HG03139 (cell line): ENCODE measurements around the gene NPTXR.

ENCODE experiments used
- ATAC-seq: cut with Tn5 transposase; IDR thresholded peaks from one replicate; pipeline ENCODE4 v1.9.1; 2021; ENCODE audit not compliant: unreplicated experiment

NPTXR gene

DNA sequence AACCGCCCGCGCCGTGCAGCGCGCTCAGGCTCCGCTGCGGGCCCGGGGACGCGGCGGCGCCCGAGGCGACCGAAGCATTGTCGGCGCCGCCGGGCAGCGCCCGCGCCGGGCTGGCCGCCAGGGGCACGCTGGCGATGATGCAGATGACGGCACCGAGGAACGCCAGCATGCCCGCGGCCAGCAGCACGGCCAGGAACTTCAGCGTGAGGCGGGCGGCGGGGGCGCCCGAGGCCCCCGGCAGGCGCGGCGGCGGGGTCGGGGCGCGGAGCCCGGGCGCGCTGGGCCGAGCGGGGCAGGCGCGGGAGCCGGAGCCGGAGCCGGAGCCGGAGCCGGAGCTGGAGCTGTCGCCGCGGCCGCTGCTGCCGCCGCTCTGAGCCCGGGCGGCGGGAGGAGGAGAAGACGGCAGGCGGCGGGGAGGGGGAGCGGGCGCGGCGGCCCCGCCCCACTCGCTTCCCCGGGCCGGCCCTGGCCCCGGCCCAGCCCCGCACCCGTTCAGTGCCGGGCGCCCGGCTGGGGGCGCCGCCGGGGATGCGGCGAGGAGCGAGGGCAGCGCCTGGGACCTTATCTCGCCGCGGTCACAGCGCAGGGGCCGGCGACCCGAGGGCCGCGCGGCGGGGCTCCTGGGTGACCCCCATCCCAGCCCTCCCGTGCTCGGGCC lies at the start of gene NPTXR:
Gene NPTXR (minus strand): TSS at position 372 of the 658 bp plus-strand sequence.
- no peak for ATAC-seq

DNA sequence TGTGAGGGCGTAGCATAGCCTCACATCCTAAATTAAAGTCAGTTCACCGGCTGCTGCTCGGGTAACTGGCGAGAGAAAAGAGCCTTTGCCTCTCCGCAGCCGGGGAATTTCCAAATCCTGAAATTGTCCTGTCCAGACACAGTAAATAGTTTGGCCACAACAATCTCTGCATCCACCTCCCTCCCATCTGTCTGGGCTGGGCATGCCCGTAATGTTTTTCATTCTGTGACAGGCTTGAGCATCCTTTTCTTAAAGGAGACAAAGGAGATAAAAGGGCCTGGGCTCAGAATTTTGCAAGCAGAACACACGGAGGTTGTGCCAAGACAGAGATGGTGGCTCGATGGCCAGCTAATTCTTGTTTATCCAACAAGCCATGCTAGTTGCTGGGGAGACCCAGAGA lies 47.4 kb upstream of the NPTXR start:
- ATAC-seq: no peak

DNA sequence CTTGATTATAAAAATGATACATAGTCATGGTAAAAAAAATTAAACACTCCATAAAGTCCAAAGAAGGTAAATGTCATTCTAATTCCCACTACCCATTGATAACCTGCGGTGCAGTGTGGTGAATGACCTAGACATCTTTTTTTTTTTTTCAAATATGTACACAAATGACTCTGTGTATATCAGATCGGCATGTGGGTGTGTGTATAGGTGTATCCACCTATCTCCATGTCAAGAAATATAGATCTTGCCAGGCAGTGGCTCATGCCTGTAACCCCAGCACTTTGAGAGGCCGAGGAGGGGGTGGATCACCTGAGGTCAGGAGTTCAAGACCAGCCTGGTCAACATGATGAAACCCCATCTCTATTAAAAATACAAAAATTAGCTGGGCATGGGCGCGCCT lies 46.5 kb upstream of the NPTXR start:
- ATAC-seq: no peak

DNA sequence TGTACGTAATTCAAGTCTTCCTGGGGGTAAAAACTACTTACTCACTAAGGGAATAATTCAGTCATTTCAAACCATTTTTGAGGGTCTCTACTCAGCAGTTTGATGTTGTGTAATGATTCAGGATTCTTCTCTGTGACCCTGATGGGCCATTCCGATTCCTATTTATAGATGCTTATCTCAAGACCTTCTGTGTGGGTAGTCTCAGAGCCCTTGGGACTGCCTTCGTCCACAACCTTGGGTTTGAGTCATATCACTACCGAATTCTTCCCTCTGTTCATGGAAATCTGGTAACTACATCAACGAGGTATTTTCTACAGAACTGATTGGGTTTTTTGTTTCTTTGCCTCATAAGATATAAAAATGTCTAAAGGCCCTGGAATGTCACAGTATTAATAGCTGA lies 42.5 kb upstream of the NPTXR start:
- ATAC-seq: no peak

DNA sequence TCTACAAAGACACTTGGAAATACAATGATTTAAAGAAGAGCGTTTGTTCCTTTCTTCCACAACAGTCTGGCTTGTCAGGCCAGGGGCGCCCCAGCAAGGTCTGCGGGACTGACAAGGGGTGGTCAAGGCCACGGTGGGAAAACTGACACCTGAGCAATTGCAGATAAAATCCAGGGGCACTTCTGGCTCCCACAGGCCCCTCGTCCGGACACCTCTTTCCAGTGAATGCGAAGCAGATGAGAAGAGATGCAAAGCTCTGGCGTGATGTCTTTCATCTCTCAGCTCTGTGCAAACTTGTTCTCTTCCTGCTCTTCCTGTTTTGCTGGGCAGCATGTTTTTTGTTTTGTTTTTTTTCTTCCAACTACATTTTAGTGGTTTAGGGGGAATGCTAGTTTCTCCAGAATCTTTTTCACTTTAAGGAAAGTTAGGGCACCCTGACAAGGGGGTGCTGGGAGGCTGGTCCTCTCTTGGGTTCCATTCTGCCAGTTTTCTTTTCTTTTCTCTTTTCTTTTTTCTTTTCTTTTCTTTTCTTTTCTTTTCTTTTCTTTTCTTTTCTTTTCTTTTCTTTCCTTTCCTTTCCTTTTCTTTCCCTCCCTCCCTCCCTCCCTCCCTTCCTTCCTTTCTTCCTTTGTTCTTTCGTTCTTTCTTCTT lies 39.3 kb upstream of the NPTXR start:
- no peak for ATAC-seq

DNA sequence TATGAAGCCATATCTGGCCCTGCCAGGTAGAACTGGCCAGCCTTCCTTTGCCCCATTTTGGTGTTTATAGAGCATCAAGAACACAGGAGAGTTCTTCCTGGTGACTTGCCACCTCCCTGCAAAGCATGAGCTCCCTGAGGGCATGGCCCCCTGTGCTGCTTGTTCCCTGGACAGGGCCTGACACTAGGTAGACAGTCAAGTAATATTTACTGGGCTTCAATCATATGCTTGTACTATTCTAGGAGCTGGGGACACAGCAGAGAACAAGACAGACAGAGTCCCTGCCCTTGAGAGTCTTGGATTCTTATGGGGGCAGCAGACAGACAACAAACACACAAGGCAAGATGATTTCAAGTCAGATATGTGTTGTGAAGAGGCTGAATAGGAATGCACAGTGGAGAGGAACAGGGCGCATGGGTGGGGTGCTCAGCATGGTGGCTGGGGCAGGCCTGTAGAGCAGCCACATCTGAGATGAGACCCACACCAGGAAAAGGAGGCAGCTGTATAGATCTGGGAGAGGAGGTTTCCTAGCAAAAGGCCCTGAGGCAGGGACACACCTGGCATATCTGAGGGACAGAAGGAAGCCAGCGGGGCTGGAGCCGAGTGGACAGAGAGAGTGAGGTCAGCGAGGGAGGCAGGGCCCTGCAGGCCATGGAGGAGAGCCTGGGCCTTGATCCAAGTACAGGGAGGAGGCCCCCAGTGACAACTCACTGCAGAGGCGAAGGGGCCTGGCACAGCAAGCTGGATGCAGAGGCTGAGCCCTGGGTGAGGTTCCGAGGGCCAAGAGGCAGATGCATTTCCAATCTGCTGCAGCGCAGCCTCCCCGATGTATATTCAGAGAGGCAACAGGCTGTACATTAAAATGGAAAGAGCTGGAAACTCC lies 38.4 kb upstream of the NPTXR start:
- ATAC-seq: no peak

GRCh38 chr22:38881464-38881871 lies 37.6 kb upstream of the NPTXR start:
- ATAC-seq: no peak

GRCh38 chr22:38879961-38880360 lies 36.1 kb upstream of the NPTXR start:
- no peak for ATAC-seq

- ATAC-seq: no peak
Measured at GRCh38 chr22:38879108-38879729, 35.4 kb upstream of the NPTXR start.

DNA sequence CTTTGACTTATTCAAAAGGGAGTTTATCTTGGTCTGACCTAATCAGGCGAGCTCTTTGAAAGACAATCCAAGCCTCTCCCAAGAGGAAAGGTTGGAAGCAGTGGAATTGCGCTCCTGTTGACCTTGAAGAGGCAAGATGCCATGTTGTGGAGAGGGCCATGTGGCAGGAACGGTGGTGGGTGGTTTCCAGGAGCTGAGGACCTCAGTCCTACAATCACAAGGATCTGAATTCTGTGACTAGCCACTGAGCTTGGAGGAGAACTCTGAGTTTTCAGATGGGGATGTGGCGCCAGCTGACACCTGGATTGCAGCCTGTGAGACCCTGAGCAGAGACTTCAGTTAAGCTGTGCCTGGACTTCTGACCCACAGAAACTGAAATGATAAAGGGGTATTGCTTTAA lies 34.2 kb upstream of the NPTXR start:
- no peak for ATAC-seq

- ATAC-seq: no peak
Measured at GRCh38 chr22:38874529-38875222, 30.8 kb upstream of the NPTXR start.

- no peak for ATAC-seq
Measured at GRCh38 chr22:38873469-38874411, 29.9 kb upstream of the NPTXR start.

DNA sequence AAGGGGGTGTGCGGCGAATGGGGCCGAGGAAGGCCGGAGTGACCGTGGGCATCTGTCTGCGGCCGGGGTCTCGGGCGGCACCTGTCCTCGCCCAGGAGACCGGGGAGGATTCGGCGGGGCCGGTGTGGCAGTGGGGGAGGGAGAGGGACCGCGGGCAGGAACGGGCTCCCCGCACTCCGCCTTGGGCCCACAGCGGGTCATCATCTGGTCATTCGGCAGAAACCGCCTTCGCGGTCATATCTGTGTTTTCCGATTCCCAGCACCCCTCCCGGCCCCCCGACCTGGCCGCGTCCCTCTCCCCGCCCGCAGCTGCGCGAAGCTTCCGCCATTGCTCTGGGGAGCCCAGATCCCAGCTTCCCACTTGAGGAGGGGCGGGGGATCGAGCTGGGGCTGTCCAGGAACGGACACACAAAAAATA lies 29.0 kb upstream of the NPTXR start:
- no peak for ATAC-seq

DNA sequence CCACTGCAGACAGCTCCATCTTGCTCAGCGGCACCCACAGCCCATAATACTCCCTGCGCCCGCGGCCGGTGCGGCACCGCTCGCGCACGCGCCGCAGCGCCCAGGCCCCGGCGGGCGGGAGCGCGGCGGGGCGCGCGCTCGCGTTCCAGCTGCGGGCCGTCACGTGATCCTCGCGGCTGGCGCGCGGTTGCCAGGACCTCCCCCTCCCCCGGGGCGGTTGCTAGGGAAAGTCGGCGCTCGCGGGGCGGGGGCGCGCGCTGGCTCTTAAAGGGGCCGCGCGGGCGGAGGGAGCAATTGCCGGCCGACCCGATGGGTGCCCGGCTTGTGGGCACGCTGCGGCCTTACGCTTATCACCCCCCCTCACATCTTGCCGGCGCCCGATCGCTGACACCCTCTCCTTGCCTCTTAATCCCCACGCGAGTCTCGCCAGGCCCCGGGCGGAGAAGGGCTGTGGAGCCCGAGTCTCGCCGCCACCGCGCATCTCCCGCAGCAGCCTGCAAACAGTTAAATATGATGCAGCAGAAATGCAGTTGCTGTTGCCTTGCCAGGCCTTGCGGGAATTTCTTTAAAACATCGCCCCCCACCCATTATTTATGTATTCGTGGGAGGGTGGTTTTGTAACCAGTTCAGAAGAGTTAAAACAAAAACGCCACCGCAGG lies 28.5 kb upstream of the NPTXR start, which contains the start of gene CBX6:
Gene CBX6 (minus strand): TSS at position 45 of the 659 bp plus-strand sequence. CDS start 26 bp downstream, at position 19.
- peak; percentile 53 for ATAC-seq

- ATAC-seq: peak; percentile 8
Measured at GRCh38 chr22:38871360-38872171, 27.7 kb upstream of the NPTXR start.

GRCh38 chr22:38870791-38871359 lies 27.0 kb upstream of the NPTXR start:
- ATAC-seq: no peak

DNA sequence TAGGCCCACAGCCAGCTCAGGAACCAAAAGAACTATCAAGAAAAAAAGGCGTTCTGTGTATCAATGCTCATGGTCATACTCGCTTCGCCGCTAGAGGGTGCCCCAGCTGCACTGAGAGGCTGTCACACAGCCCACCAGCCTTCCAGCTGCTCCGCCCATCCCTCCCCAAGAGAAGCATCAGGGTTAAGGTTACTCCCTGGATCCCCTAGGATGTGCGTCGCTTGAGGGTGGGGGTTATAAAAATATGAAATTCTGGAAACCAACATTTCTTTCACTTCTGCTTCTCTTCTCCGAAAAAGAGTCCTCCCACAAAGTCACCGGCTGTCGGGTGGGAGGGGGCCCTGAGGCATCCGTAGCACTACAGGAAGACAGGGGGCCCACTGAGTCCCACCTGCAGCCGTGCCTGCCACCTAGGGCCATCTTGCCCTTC lies 26.5 kb upstream of the NPTXR start:
- ATAC-seq: no peak

DNA sequence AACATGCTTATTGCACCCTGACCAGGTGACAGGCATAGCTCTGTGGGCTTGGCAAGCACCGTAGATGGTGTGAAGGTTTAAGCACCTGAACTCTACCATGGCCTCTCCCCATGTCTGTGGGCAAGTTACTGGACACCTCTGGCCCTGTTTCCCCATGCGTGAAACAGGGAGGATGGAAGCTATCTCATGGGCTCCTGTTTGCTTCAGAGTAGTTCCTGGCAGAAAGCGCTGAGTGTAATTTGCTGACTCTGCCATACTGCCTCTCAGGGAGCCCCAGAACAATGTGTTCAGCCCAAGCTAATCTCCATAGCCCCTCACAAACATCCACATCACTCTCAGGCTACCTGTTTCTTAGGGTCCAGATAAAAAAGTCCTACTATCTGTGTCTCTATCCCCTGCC lies 25.8 kb upstream of the NPTXR start:
- ATAC-seq: no peak
